Fibroblast of villous mesenchyme (primary cell): ENCODE results near the gene PDE4D. TPM values are rescaled to one million over a fixed set of nuclear protein-coding genes. Genes with fewer than 3 reads are reported as not detected.

Experiments used
- DNase-seq: peaks from one replicate; pipeline ENCODE4 v3.0.0-alpha.2; 2010; ENCODE audit warnings: low read depth
- H3K4me3 ChIP-seq: 2 replicates; pipeline ENCODE4 v1.5.1; 2011; ENCODE audit warnings: low read depth, mild to moderate bottlenecking, low read length
- total RNA-seq: library from RNA; depleted of rRNA; stranded (reverse); fragments of >200 nt; gene quantifications from 2 replicates; pipeline ENCODE4 v1.2.3, GENCODE V29; 2012
- TF ChIP-seq, protein P1 (sequence below): IDR thresholded peaks from 2 replicates; pipeline ENCODE4 v1.5.1; 2012; ENCODE audit warnings: low read depth, mild to moderate bottlenecking, low read length; ENCODE audit not compliant: insufficient read depth

Gene PDE4D
- total RNA-seq, 1 donor = 6.0 TPM

DNA sequence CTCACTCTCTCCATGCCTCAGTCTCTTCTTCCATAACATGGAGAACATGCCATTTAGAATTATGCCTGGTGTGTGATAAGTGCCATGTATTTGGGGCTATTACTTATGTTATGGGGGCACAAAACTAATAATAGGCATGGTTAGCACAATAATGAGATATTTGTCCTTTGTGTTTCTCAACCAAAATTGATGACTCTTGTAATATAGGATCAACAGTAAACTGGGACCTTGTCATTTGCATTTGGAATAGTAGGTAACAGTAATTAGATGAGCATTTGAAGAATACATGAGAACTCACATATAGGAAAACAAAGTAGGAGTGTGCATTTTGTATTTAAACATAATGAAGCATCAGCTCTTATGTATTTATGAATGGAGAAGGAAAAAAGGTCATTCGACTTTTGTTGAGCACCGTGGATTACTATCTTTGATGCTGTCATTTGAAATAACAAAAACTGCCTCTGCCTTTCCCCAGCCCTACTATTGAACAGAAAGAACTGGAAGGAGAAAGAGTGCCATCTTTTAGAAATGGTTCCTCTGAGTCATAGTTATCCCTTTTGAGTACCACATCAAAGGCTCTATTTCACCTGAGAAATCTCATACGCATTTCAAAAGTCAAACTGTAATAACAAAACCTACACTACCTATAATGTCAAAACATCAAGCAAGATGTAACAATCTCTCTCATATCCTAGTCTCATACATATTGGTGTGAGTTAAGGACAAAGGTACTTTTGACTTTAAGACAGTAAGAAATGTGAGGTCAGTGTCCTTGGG is 655.2 kb downstream of the PDE4D start:
- no peak for DNase-seq
- no peak overlapping the region for H3K4me3 ChIP-seq
- TF ChIP-seq, protein P1, sequence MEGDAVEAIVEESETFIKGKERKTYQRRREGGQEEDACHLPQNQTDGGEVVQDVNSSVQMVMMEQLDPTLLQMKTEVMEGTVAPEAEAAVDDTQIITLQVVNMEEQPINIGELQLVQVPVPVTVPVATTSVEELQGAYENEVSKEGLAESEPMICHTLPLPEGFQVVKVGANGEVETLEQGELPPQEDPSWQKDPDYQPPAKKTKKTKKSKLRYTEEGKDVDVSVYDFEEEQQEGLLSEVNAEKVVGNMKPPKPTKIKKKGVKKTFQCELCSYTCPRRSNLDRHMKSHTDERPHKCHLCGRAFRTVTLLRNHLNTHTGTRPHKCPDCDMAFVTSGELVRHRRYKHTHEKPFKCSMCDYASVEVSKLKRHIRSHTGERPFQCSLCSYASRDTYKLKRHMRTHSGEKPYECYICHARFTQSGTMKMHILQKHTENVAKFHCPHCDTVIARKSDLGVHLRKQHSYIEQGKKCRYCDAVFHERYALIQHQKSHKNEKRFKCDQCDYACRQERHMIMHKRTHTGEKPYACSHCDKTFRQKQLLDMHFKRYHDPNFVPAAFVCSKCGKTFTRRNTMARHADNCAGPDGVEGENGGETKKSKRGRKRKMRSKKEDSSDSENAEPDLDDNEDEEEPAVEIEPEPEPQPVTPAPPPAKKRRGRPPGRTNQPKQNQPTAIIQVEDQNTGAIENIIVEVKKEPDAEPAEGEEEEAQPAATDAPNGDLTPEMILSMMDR = no peak

DNA sequence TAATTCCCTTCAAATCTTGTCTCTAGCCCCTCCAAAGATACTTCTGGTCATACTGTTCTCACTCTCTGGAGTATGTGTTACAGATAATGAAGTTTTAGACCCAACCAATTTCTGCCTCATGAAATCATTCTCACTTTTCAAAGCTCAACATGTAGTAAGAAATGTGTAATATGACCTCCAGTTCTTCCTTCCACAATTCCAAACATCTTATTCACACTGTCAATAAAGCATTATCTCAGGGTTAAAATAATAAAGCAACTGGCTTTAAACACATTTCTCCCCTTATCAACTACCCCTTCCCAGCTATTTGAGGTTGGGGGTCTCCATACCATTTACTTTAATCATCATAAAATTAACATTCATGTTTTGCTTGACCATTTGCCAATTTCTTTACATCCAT is 656.5 kb downstream of the PDE4D start:
- no peak overlapping the region for H3K4me3 ChIP-seq
- TF ChIP-seq, protein P1 = no peak
- no peak for DNase-seq

DNA sequence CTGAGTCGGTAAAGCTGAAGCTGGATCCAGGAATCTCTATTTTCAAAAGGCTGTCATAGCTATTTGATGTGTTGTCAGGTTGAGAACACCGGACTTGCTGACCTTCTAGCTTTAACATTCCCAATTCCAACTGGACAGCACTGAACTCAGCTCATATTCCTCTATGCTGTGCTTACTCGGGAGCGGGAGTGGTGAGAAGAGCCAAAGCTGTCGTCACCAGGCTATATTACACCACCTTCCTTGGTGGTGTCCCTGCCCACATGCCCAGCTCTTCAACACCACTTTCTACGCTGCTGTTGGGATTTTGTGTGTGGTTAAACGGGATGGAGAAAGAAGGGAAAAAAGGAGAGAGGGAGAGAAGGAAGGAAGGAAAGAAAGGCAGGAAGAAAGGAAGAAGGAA is 657.1 kb downstream of the PDE4D start:
- no peak for DNase-seq
- TF ChIP-seq, protein P1 = no peak
- H3K4me3 ChIP-seq = no peak overlapping the region

DNA sequence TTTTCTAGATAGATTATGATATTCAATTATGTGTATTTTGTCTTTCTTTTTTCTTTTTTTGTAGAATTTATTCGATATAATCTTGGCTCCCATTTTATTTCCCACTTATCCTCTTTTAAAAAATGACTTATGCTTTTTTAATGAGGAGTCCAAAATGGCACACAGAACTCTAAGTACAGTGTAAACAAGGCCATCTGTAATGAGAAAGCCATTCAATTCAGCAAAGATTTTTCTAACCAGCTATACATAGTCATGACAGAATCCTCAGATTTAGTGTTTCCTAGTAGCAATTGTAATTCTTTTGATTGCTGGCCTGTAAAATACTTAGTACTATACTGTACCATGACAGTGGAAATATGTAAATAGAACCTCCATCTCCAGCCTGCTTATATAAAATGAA is 659.3 kb downstream of the PDE4D start:
- TF ChIP-seq, protein P1 = no peak
- no peak for DNase-seq
- H3K4me3 ChIP-seq = no peak overlapping the region

DNA sequence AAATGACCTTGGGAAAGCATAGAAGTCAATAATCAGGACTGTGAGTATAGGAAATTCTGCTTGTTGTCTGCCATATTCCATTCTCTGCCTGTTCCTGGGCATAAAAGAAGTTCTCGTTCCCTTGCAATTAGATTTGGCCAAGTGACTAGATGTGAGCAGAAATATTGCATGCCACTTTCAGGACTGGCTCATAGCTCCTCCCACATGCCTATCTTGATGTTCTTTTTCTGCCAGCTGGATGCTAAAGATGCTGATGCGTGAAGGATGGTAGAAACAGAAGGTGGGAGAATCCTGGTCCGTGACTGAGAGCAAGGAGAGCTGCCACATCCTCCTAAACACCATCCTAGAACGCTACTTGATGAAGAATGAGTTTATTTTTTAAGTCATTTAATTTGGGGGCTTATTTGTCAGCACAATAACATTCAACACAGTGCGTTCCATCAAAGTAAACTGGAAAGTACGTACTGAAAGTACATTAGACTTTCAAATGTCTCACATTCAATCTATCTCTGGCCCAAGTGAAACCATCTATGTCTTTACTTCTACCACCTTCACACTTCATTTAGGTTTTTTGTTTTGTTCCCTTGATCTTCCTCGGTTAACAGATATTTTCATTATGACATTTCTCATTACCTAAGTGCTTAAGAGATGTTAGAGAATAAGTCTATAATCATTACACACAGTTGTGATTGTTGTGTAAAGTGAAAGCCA is 662.1 kb downstream of the PDE4D start:
- no peak for DNase-seq
- TF ChIP-seq, protein P1 = no peak
- H3K4me3 ChIP-seq = no peak overlapping the region

DNA sequence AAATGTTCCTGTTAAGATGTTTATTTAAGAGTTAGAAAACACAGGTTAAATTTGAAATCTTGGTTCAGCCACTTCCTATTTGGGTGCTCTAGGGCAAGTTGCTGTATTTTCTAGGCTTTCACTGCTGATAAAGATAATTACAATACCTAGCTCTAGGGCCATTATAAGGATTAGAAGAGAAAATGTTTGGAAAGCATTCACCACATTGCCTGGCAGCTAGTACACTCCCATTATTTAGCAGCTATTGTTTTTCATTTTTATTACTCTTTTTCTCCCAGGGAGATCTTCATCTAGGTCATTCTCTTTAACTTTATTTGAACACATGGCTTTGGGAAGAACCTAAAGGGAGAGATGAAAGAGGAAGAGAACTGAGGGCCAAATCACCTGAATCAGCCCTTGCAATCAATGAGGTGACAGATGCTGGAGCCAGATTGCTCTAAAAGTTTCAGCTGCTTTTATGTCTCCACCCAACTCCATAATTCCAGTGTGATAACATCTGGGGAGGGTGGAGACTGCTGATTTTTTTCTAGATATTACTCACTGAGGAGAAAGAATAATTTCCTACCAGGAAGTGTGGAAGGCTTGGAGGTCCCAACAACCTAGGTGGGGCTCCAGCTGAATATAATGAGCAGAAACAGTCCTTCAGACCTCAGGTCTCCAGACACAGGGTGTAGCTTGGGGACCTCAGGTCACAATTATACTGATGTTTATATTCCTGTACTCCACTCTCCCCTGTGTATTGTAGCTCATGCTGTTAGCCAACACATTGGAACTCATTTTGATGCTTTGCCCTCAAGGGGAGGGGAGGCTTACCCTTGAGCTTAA is 670.6 kb downstream of the PDE4D start:
- DNase-seq = no peak
- H3K4me3 ChIP-seq = no peak overlapping the region
- TF ChIP-seq, protein P1 = no peak
